GM12874 (cell line): ENCODE data around the gene DDR2.

Experiments used
- CTCF ChIP-seq: IDR thresholded peaks from 2 replicates; pipeline ENCODE4 v1.5.1; 2011; ENCODE audit warnings: low read depth, mild to moderate bottlenecking, control low read depth, low read length, moderate library complexity; ENCODE audit not compliant: insufficient read depth

DDR2 gene

GRCh38 chr1:162717548-162718184 lies 85.4 kb downstream of the DDR2 start:
- no peak for TF ChIP-seq CTCF

GRCh38 chr1:162719678-162720077 lies 87.4 kb downstream of the DDR2 start:
- TF ChIP-seq CTCF, result no peak

GRCh38 chr1:162720996-162721395 lies 88.7 kb downstream of the DDR2 start:
- no peak for TF ChIP-seq CTCF

GRCh38 chr1:162721471-162721870 lies 89.2 kb downstream of the DDR2 start:
- no peak for TF ChIP-seq CTCF

GRCh38 chr1:162722036-162722435 lies 89.8 kb downstream of the DDR2 start:
- TF ChIP-seq CTCF, result no peak

GRCh38 chr1:162724583-162725120 lies 92.4 kb downstream of the DDR2 start:
- TF ChIP-seq CTCF, result no peak

- TF ChIP-seq CTCF, result no peak
Observed at GRCh38 chr1:162725301-162725837, 93.1 kb downstream of the DDR2 start.
